Neural cell (in vitro differentiated cells): Measurements from ENCODE around the gene TRMT1.

ENCODE experiments used
- CTCF ChIP-seq: fragments of 450-650 bp; IDR thresholded peaks from 2 replicates; pipeline ENCODE4 v1.5.1; 2014; ENCODE audit warnings: antibody characterized with exemption, mild to moderate bottlenecking, moderate library complexity; ENCODE audit not compliant: poor library complexity, severe bottlenecking
- EP300 ChIP-seq: fragments of 450-650 bp; conservative IDR thresholded peaks from 2 replicates; pipeline ENCODE4 v1.6.1; 2014; ENCODE audit warnings: antibody characterized with exemption, mild to moderate bottlenecking, moderate library complexity; ENCODE audit not compliant: poor library complexity, severe bottlenecking
- EZH2 ChIP-seq: fragments of 200-600, 300-800 bp; shearing (Covaris generic), sonication (generic); IDR thresholded peaks from 2 replicates; pipeline ENCODE4 v1.6.1; 2014; ENCODE audit warnings: antibody characterized with exemption, low read length, borderline replicate concordance, mild to moderate bottlenecking; ENCODE audit not compliant: insufficient read depth, poor library complexity, severe bottlenecking
- MXI1 ChIP-seq: fragments of 450-650 bp; conservative IDR thresholded peaks from 2 replicates; pipeline ENCODE4 v1.6.1; 2014; ENCODE audit warnings: antibody characterized with exemption, mild to moderate bottlenecking; ENCODE audit not compliant: poor library complexity, severe bottlenecking
- POLR2AphosphoS5 ChIP-seq: IDR thresholded peaks from 2 replicates; pipeline ENCODE4 v1.6.1; 2012
- RAD21 ChIP-seq: fragments of 450-650 bp; conservative IDR thresholded peaks from 2 replicates; pipeline ENCODE4 v1.6.1; 2014; ENCODE audit warnings: antibody characterized with exemption, mild to moderate bottlenecking, moderate library complexity
- REST ChIP-seq: IDR thresholded peaks from 2 replicates; pipeline ENCODE4 v1.6.1; 2012; ENCODE audit warnings: borderline replicate concordance
- SMC3 ChIP-seq: fragments of 450-650 bp; conservative IDR thresholded peaks from 2 replicates; pipeline ENCODE4 v1.6.1; 2014; ENCODE audit warnings: antibody characterized with exemption, mild to moderate bottlenecking, moderate library complexity; ENCODE audit not compliant: poor library complexity
- TAF1 ChIP-seq: IDR thresholded peaks from 2 replicates; pipeline ENCODE4 v1.6.1; 2012; ENCODE audit warnings: low read depth

DNA sequence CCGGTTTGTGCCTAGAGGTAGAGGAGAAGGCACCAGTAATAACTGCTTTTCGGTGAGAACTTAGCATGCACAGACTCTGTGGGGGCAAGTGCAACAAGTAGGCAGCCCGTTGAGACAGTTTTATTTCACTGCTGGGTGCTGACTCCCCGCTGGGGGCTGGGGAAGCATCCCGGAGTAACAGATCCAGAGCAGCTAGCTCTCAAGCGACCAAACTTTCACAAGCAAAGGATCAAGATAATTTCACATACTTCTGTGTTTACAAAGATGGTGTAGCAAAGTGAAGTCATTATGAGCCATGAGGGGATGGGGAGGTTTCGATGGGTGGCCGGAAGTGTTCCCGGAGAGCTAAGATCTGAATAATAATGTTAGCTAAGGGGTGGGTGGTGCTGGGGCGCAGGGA, 4.3 kb upstream of the TRMT1 start:
- no peak for TF ChIP-seq EP300
- no peak for TF ChIP-seq CTCF
- no peak for TF ChIP-seq EZH2
- TF ChIP-seq POLR2AphosphoS5, result no peak
- no peak for TF ChIP-seq SMC3
- no peak for TF ChIP-seq RAD21
- no peak for TF ChIP-seq REST
- no peak for TF ChIP-seq TAF1
- no peak for TF ChIP-seq MXI1
